22Rv1 (cell line): ENCODE measurements around the gene CLK2.
A peak's percentile ranks its signal among the peaks of the same experiment; 100 is the strongest.

Experiments
- ZFX ChIP-seq: fragments of 450-650 bp; IDR thresholded peaks from 2 replicates; pipeline ENCODE4 v1.6.1; 2017; ENCODE audit warnings: antibody characterized with exemption, borderline replicate concordance
- TF ChIP-seq, protein P1 (sequence below): fragments of 450-650 bp; IDR thresholded peaks from 2 replicates; pipeline ENCODE4 v1.5.1; 2017; ENCODE audit warnings: mild to moderate bottlenecking

DNA sequence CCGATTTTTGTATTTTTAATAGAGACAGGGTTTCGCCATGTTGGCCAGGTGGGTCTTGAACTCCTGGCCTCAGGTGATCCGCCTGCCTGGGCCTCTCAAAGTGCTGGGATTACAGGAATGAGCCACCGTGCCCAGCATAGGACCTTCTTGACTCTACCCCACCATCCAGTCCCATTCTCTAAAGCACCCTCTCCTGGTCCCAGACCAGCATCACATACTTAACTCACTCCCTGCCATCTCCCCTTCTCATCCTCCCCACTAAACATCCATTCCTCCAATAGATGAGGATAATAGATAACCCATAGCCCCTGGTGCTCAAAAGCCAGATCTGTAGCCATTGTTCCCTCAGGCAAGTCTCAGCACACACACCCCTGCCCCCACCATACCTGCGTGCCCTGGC is 20.1 kb downstream of the CLK2 start:
- TF ChIP-seq, protein P1, sequence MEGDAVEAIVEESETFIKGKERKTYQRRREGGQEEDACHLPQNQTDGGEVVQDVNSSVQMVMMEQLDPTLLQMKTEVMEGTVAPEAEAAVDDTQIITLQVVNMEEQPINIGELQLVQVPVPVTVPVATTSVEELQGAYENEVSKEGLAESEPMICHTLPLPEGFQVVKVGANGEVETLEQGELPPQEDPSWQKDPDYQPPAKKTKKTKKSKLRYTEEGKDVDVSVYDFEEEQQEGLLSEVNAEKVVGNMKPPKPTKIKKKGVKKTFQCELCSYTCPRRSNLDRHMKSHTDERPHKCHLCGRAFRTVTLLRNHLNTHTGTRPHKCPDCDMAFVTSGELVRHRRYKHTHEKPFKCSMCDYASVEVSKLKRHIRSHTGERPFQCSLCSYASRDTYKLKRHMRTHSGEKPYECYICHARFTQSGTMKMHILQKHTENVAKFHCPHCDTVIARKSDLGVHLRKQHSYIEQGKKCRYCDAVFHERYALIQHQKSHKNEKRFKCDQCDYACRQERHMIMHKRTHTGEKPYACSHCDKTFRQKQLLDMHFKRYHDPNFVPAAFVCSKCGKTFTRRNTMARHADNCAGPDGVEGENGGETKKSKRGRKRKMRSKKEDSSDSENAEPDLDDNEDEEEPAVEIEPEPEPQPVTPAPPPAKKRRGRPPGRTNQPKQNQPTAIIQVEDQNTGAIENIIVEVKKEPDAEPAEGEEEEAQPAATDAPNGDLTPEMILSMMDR, result 0 out of 2 replicates have a peak, but pooled peaks have one; percentile 5
- no peak for TF ChIP-seq ZFX
